OCI-LY7 (cell line): ENCODE data around the gene BZW2. TPM values are rescaled to one million over a fixed set of nuclear protein-coding genes. Genes with fewer than 3 reads are reported as not detected.
A peak's percentile ranks its signal among the peaks of the same experiment; 100 is the strongest.

ENCODE experiments used
- BruUV-seq: library from RNA; stranded (reverse); fragments of 400-500 nt; replicated peaks from 2 replicates; lab custom pipeline; 2021; lab: Mats Ljungman, UMichigan
- CTCF ChIA-PET: fragments of 300-600 bp; sonication (Branson Sonifier 250); formaldehyde crosslinking; loops from one replicate; lab custom pipeline; 2022; ENCODE audit warnings: antibody characterized with exemption; ENCODE audit not compliant: unreplicated experiment; lab: Charles Lee
- POLR2A ChIA-PET: fragments of 300-600 bp; sonication (Branson Sonifier 250); formaldehyde crosslinking; loops from one replicate; lab custom pipeline; 2022; ENCODE audit warnings: antibody characterized with exemption; lab: Charles Lee
- DNase-seq: peaks from one replicate; pipeline ENCODE4 v3.0.0-alpha.2; 2015; ENCODE audit warnings: low spot score
- H2AFZ ChIP-seq: fragments of 200-600 bp; sonication (generic), shearing (Covaris generic); 2 replicates; pipeline ENCODE4 v1.6.1; 2014; ENCODE audit warnings: mild to moderate bottlenecking, antibody characterized with exemption, low read length, moderate library complexity
- H3K27ac ChIP-seq: fragments of 200-600 bp; sonication (generic); 2 replicates; pipeline ENCODE4 v1.5.1; 2014; ENCODE audit warnings: mixed run types, low read depth, mild to moderate bottlenecking, moderate library complexity, low read length, inconsistent platforms; ENCODE audit not compliant: poor library complexity, severe bottlenecking
- H3K36me3 ChIP-seq: fragments of 200-600 bp; sonication (generic); 2 replicates; pipeline ENCODE4 v1.6.1; 2014; ENCODE audit warnings: mild to moderate bottlenecking, antibody characterized with exemption, low read length, moderate library complexity, mixed read lengths; ENCODE audit not compliant: insufficient read depth
- H3K4me1 ChIP-seq: fragments of 200-600 bp; sonication (generic); 2 replicates; pipeline ENCODE4 v1.5.1; 2014; ENCODE audit warnings: mild to moderate bottlenecking, low read length; ENCODE audit not compliant: insufficient read depth, poor library complexity, severe bottlenecking
- H3K4me2 ChIP-seq: fragments of 200-600 bp; sonication (generic); 2 replicates; pipeline ENCODE4 v1.6.1; 2014; ENCODE audit warnings: mild to moderate bottlenecking, low read length
- H3K4me3 ChIP-seq: fragments of 200-600 bp; sonication (generic); 2 replicates; pipeline ENCODE4 v1.5.1; 2014; ENCODE audit warnings: mild to moderate bottlenecking, low read depth, low read length; ENCODE audit not compliant: poor library complexity, severe bottlenecking
- H3K79me2 ChIP-seq: fragments of 200-600 bp; sonication (generic); 2 replicates; pipeline ENCODE4 v1.6.1; 2016; ENCODE audit warnings: low read depth, mild to moderate bottlenecking, low read length, moderate library complexity, mixed read lengths; ENCODE audit not compliant: insufficient read depth
- H3K9me2 ChIP-seq: fragments of 200-600 bp; sonication (generic); 2 replicates; pipeline ENCODE4 v1.6.1; 2016; ENCODE audit warnings: mild to moderate bottlenecking, low read length, mixed read lengths; ENCODE audit not compliant: insufficient read depth
- H3K9me3 ChIP-seq: fragments of 200-600 bp; sonication (generic); 2 replicates; pipeline ENCODE4 v1.6.1; 2014; ENCODE audit warnings: mild to moderate bottlenecking, mixed run types, low read length, mixed read lengths
- H4K20me1 ChIP-seq: fragments of 200-600 bp; sonication (generic); 2 replicates; pipeline ENCODE4 v1.6.1; 2014; ENCODE audit warnings: mild to moderate bottlenecking, antibody characterized with exemption, low read length, moderate library complexity, mixed read lengths; ENCODE audit not compliant: insufficient read depth
- EZH2phosphoT487 ChIP-seq: fragments of 200-600 bp; sonication (generic); IDR thresholded peaks from 2 replicates; pipeline ENCODE4 v1.6.1; 2018; ENCODE audit warnings: low read depth, borderline replicate concordance, mild to moderate bottlenecking, mixed run types, antibody characterized with exemption, low read length, moderate library complexity, mixed read lengths
- intact Hi-C: fragments of 100-400 bp; cut with micrococcal nuclease; formaldehyde crosslinking; loops from one replicate; pipeline ENCODE4 v1.10.0; 2022; ENCODE audit not compliant: unreplicated experiment
- total RNA-seq, 2 experiments: library from RNA; depleted of rRNA in 1 of 2; stranded (reverse); fragments of >200 nt in 1 of 2; shearing (Covaris generic) in 1 of 2; gene quantifications; 2 replicates each; pipeline ENCODE4 v1.2.3, GENCODE V29; 2014 to 2022
- TF ChIP-seq, protein P1 (sequence below): fragments of 200-600 bp; sonication (generic); conservative IDR thresholded peaks from 2 replicates; pipeline ENCODE4 v1.5.1; 2014; ENCODE audit warnings: mild to moderate bottlenecking, antibody characterized with exemption, low read length, moderate library complexity, mixed read lengths

BZW2 gene
- total RNA-seq, 2 experiments from 2014 or later = 66.8 to 75.2 TPM

DNA sequence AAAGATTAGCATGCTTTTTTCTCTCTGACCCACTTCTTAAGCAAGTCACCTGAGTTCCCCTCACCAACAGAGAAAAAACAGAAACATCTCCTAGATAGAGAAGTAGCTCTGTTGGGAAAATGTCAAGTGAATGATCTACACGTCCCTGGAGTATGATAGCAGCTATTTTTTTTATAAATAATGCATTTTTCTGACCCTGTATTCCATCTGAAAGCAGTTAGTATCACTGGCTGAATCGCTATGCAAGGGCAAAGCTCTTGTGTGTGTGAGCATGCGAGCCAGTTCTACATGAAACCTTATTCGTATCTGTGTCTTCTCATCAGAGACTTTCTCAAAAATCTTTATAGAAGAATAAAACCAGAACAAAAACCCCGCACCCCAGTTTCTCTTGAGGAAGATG lies 8.6 kb upstream of the BZW2 start:
- no TSS peak for BruUV-seq
- Histone ChIP-seq H4K20me1 (0 out of 2 replicates have a peak, but pooled peaks cover 3% of the 10 kb centered on the region), H3K27ac (no peak overlapping the region), H3K79me2 (no peaks in the 10 kb centered on the region), H3K9me3 (no peaks in the 10 kb centered on the region), H3K4me3 (no peak overlapping the region), H3K9me2 (no peaks in the 10 kb centered on the region), H3K4me1 (no peaks in the 10 kb centered on the region), H3K4me2 (no peak overlapping the region), H3K36me3 (no peaks in the 10 kb centered on the region), H2AFZ (no peak overlapping the region)
- no peak for DNase-seq
- POLR2A ChIA-PET = no interaction called here
- intact Hi-C loops = no loop called here
- CTCF ChIA-PET = no interaction called here
- no peak for TF ChIP-seq EZH2phosphoT487
- TF ChIP-seq, protein P1, sequence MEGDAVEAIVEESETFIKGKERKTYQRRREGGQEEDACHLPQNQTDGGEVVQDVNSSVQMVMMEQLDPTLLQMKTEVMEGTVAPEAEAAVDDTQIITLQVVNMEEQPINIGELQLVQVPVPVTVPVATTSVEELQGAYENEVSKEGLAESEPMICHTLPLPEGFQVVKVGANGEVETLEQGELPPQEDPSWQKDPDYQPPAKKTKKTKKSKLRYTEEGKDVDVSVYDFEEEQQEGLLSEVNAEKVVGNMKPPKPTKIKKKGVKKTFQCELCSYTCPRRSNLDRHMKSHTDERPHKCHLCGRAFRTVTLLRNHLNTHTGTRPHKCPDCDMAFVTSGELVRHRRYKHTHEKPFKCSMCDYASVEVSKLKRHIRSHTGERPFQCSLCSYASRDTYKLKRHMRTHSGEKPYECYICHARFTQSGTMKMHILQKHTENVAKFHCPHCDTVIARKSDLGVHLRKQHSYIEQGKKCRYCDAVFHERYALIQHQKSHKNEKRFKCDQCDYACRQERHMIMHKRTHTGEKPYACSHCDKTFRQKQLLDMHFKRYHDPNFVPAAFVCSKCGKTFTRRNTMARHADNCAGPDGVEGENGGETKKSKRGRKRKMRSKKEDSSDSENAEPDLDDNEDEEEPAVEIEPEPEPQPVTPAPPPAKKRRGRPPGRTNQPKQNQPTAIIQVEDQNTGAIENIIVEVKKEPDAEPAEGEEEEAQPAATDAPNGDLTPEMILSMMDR = no peak

DNA sequence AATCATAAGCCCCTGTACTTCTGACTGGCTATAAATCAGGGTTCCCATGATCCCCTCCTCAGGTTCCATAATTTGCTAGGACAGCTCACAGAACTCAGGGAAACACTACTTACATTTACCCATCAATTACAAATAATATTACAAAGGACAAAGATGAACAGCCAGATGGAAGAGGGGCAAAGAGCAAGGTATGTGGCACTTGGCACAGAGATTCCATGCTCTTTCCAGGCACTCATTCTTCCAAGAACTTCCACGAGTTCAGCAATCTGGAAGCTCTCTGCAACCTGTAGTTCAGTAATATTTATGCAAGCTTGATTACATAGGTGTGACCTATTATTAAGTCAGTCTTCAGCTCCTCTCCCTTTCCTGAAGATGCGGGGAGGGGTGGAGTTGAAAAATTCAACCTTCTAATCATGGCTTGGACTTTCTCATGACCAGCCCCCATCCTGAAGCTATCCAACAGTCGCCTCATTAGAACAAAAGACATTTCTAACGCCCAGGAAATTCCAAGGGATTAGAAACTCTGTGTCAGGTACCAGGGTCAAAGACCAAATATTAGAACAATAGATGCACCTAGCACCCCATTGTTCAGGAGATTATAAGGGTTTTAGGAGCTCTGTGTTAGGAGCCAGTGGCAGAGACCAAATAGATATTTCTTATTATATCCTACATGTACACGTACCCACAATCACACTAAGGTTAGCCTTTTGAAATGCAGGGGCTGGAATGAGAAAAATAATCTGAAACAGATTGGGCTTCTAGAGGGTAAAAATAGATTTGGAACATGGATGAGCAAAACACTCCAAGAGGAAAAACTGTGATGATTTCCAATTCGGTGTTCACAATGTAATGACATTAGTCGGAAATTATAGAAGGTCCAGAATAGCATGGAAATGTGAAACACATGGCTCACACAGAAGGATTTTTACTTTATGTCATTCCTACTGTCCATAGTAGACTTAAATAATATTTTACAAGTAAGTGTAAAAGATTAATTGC lies 7.4 kb upstream of the BZW2 start:
- H3K4me2 ChIP-seq = no peak overlapping the region
- H3K79me2 ChIP-seq = no peaks in the 10 kb centered on the region
- ChIA-PET CTCF (no interaction called here), POLR2A (interaction anchor here (0.6 to 0.8 kb wide), 4 partner anchors 8 to 91 kb away, joined by 3 to 6 read pairs (median 4); no protein-coding TSS in a partner anchor)
- no peak for TF ChIP-seq EZH2phosphoT487
- TF ChIP-seq, protein P1 = no peak
- no peak for DNase-seq
- BruUV-seq = no TSS peak
- H2AFZ ChIP-seq = no peak overlapping the region
- no peaks in the 10 kb centered on the region for H3K4me1 ChIP-seq
- intact Hi-C loops = no loop called here
- no peaks in the 10 kb centered on the region for H3K9me3 ChIP-seq
- no peaks in the 10 kb centered on the region for H3K9me2 ChIP-seq
- H3K4me3 ChIP-seq = no peak overlapping the region
- H4K20me1 ChIP-seq = 0 out of 2 replicates have a peak, but pooled peaks cover 3% of the 10 kb centered on the region
- H3K36me3 ChIP-seq = no peaks in the 10 kb centered on the region
- no peak overlapping the region for H3K27ac ChIP-seq

DNA sequence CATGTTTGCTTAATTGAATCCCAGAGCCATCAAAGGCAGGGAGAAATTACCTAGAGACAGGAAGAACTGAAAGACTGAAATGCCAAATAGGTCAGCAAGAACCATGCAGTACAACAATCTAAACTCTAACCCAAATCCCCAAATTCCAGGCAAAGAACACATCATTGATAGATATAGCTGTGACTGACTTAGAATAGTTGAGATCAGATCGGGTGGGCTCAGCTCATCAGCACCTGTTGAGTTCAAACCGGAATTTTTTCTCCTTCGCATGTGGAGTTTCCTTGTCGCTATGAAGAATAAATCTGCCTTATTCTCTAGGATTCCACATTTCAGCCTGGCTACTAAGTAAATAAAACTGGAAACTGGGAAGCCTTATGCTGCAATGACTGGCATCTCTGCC lies 1.8 kb upstream of the BZW2 start:
- Histone ChIP-seq H3K4me1 (peaks cover 27% of the 10 kb centered on the region), H3K79me2 (peaks cover 35% of the 10 kb centered on the region), H3K9me2 (no peaks in the 10 kb centered on the region), H3K36me3 (peaks cover 8% of the 10 kb centered on the region), H3K27ac (no peak overlapping the region), H4K20me1 (peaks cover 25% of the 10 kb centered on the region), H3K4me3 (peak overlapping the region; percentile 96), H3K9me3 (no peaks in the 10 kb centered on the region), H3K4me2 (peak overlapping the region; percentile 91), H2AFZ (peak overlapping the region; percentile 92)
- ChIA-PET POLR2A (no interaction called here), CTCF (no interaction called here)
- no peak for TF ChIP-seq EZH2phosphoT487
- TF ChIP-seq, protein P1 = no peak
- DNase-seq = no peak
- intact Hi-C loops = no loop called here
- BruUV-seq = TSS peak; percentile 49
